Right atrium auricular region (tissue), 2 donors: ENCODE data around the gene CHST13. TPM values are rescaled to one million over a fixed set of nuclear protein-coding genes. Genes with fewer than 3 reads are reported as not detected.

Experiments
- DNase-seq: peaks from one replicate; pipeline ENCODE4 v3.0.0-alpha.2; 2019; ENCODE audit warnings: low spot score
- H3K27ac ChIP-seq, 2 donors: fragments of 200-600 bp; sonication (generic); 1 replicate in 1 of 2; 2 replicates in 1 of 2; pipeline ENCODE4 v1.5.1; 2016 to 2019
- H3K27me3 ChIP-seq, 2 donors: fragments of 200-600 bp; sonication (generic); one replicate each; pipeline versions ENCODE4 v1.5.1 to v1.6.0; 2017 to 2019
- H3K36me3 ChIP-seq: fragments of 200-600 bp; sonication (generic); one replicate; pipeline ENCODE4 v1.5.1; 2016
- H3K4me1 ChIP-seq, 2 donors: fragments of 200-600 bp; sonication (generic); one replicate each; pipeline versions ENCODE4 v1.5.1 to v1.6.0; 2017 to 2019
- H3K4me3 ChIP-seq, 2 donors: fragments of 200-600 bp; sonication (generic); 1 replicate in 1 of 2; 2 replicates in 1 of 2; pipeline ENCODE4 v1.5.1; 2017 to 2019; ENCODE audit warnings: mild to moderate bottlenecking in 1 of 2, moderate library complexity in 1 of 2
- H3K9me3 ChIP-seq, 2 donors: fragments of 200-600 bp; sonication (generic); one replicate each; pipeline ENCODE4 v1.5.1; 2019
- CTCF ChIP-seq, 2 donors: fragments of 200-600 bp; sonication (generic); IDR thresholded peaks; one replicate each; pipeline ENCODE4 v1.5.1; 2019; ENCODE audit warnings: antibody characterized with exemption in 2 of 2
- total RNA-seq, 2 donors: library from RNA; depleted of rRNA; stranded (reverse); fragments of >200 nt; gene quantifications; one replicate each; pipeline ENCODE4 v1.1.0, GENCODE V29; 2016

CHST13 gene
- total RNA-seq, 2 donors from 2014 or later, result 0.90 TPM; not detected in 1

- Histone ChIP-seq H3K9me3 (no peaks in the 10 kb centered on the region), H3K36me3 (peaks cover 1% of the 10 kb centered on the region), H3K27ac (no peak overlapping the region), H3K27me3 (no peaks in the 10 kb centered on the region), H3K4me3 (no peak overlapping the region), H3K4me1 (peaks cover 0 to 37% of the 10 kb centered on the region in 2 donors)
- DNase-seq, result no peak
- TF ChIP-seq CTCF (IDR thresholded peaks at IDR 0.05), result no peak
Observed at GRCh38 chr3:126477061-126477380, 46.9 kb upstream of the CHST13 start.

- no peak overlapping the region for H3K4me3 ChIP-seq
- no peak overlapping the region for H3K27ac ChIP-seq
- TF ChIP-seq CTCF (IDR thresholded peaks at IDR 0.05), result no peak
- no peaks in the 10 kb centered on the region for H3K9me3 ChIP-seq
- DNase-seq, result no peak
- H3K36me3 ChIP-seq, result no peaks in the 10 kb centered on the region
- H3K4me1 ChIP-seq, result peaks cover 0 to 20% of the 10 kb centered on the region in 2 donors
- H3K27me3 ChIP-seq, result no peaks in the 10 kb centered on the region
Observed at GRCh38 chr3:126478581-126479310, 45.2 kb upstream of the CHST13 start.

GRCh38 chr3:126479642-126480041 lies 44.3 kb upstream of the CHST13 start:
- peaks cover 0 to 11% of the 10 kb centered on the region in 2 donors for H3K4me1 ChIP-seq
- DNase-seq, result no peak
- TF ChIP-seq CTCF (IDR thresholded peaks at IDR 0.05), result no peak
- no peak overlapping the region for H3K27ac ChIP-seq
- H3K9me3 ChIP-seq, result no peaks in the 10 kb centered on the region
- H3K36me3 ChIP-seq, result no peaks in the 10 kb centered on the region
- H3K4me3 ChIP-seq, result no peak overlapping the region
- H3K27me3 ChIP-seq, result no peaks in the 10 kb centered on the region

GRCh38 chr3:126480206-126480605 lies 43.7 kb upstream of the CHST13 start:
- Histone ChIP-seq H3K27ac (no peak overlapping the region), H3K36me3 (no peaks in the 10 kb centered on the region), H3K27me3 (no peaks in the 10 kb centered on the region), H3K4me1 (peaks cover 0 to 8% of the 10 kb centered on the region in 2 donors), H3K4me3 (no peak overlapping the region), H3K9me3 (no peaks in the 10 kb centered on the region)
- no peak for DNase-seq
- no peak for TF ChIP-seq CTCF (IDR thresholded peaks at IDR 0.05)

- Histone ChIP-seq H3K36me3 (no peaks in the 10 kb centered on the region), H3K4me1 (peaks cover 0 to 8% of the 10 kb centered on the region in 2 donors), H3K4me3 (no peak overlapping the region), H3K9me3 (no peaks in the 10 kb centered on the region), H3K27me3 (no peaks in the 10 kb centered on the region), H3K27ac (no peak overlapping the region)
- TF ChIP-seq CTCF (IDR thresholded peaks at IDR 0.05), result no peak
- no peak for DNase-seq
Observed at GRCh38 chr3:126480861-126481260, 43.1 kb upstream of the CHST13 start.
